Effector memory CD4-positive, alpha-beta T cell (primary cell): ENCODE data around the gene SMIM24.

Experiments
- DNase-seq, 3 donors: peaks; one replicate each; pipeline ENCODE4 v3.0.0-alpha.2; 2020
- H3K27ac ChIP-seq: 2 replicates; pipeline ENCODE4 v1.7.0; 2013; ENCODE audit warnings: mild to moderate bottlenecking, low read length, moderate library complexity; ENCODE audit not compliant: insufficient read depth, poor library complexity, severe bottlenecking
- H3K27me3 ChIP-seq: replicated peaks from 2 replicates; pipeline ENCODE4 v1.7.0; 2013; ENCODE audit warnings: mild to moderate bottlenecking, low read length; ENCODE audit not compliant: insufficient read depth, control insufficient read depth, poor library complexity, severe bottlenecking
- H3K36me3 ChIP-seq: 2 replicates; pipeline ENCODE4 v1.7.0; 2013; ENCODE audit warnings: mild to moderate bottlenecking, low read length, moderate library complexity; ENCODE audit not compliant: control insufficient read depth, insufficient read depth
- H3K4me1 ChIP-seq: 2 replicates; pipeline ENCODE4 v1.7.0; 2013; ENCODE audit warnings: low read length, mild to moderate bottlenecking; ENCODE audit not compliant: control insufficient read depth, insufficient read depth, poor library complexity, severe bottlenecking
- H3K4me3 ChIP-seq: 2 replicates; pipeline ENCODE4 v1.7.0; 2013; ENCODE audit warnings: low read length, low read depth, mild to moderate bottlenecking; ENCODE audit not compliant: insufficient read depth, poor library complexity, severe bottlenecking
- H3K9me3 ChIP-seq: 2 replicates; pipeline ENCODE4 v1.7.0; 2013; ENCODE audit warnings: mild to moderate bottlenecking, low read length, moderate library complexity; ENCODE audit not compliant: control insufficient read depth

SMIM24 gene

DNA sequence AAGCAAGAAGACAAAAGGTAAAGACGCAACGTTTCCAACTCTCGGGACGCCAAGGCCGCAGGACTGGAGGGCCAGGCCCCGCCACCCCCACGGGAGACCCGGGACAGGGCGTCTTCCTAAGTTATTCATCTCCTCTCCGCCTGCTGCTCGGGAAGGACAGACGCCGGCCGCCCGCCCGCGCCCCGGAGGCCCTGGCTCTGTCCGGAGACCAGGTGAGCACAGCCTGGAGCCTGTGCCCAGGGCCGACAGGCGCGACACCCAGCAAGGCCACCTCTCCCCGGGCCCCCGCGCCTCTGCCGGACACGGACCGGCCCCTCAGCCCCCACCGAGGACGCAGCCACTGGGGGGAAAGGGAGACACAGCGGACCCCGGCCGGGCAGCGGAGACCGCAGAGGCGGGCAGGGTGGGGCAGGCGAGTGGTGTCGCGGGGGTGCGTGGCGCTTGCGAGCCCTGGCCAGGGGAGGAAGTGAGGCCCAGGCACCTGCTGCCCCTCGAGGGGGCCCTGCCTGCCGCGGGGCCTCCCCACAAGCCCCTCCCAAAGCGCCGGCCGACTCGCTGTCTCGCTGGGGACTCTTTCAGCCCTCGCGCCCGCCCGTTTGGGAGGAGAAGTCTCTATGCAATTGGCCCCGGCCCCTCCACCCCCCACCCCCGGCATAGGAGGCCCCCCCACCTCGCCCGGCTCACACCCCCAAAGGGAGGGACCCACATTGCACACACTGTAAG lies 17.2 kb downstream of the SMIM24 start:
- no peak for DNase-seq
- no peaks in the 10 kb centered on the region for H3K9me3 ChIP-seq
- H3K4me3 ChIP-seq: no peak overlapping the region
- H3K4me1 ChIP-seq: no peaks in the 10 kb centered on the region
- H3K27me3 ChIP-seq: no peaks in the 10 kb centered on the region
- no peaks in the 10 kb centered on the region for H3K36me3 ChIP-seq
- no peak overlapping the region for H3K27ac ChIP-seq

- H3K9me3 ChIP-seq: no peaks in the 10 kb centered on the region
- no peak overlapping the region for H3K4me3 ChIP-seq
- DNase-seq: no peak
- peaks cover 5% of the 10 kb centered on the region for H3K36me3 ChIP-seq
- no peaks in the 10 kb centered on the region for H3K27me3 ChIP-seq
- no peaks in the 10 kb centered on the region for H3K4me1 ChIP-seq
- H3K27ac ChIP-seq: no peak overlapping the region
These were observed 20.3 kb downstream of the SMIM24 start for GRCh38 chr19:3459965-3460582.

GRCh38 chr19:3459089-3459881 lies 21.0 kb downstream of the SMIM24 start:
- Histone ChIP-seq H3K4me3 (no peak overlapping the region), H3K9me3 (no peaks in the 10 kb centered on the region), H3K27ac (no peak overlapping the region), H3K36me3 (peaks cover 13% of the 10 kb centered on the region), H3K27me3 (no peaks in the 10 kb centered on the region), H3K4me1 (no peaks in the 10 kb centered on the region)
- DNase-seq: no peak

DNA sequence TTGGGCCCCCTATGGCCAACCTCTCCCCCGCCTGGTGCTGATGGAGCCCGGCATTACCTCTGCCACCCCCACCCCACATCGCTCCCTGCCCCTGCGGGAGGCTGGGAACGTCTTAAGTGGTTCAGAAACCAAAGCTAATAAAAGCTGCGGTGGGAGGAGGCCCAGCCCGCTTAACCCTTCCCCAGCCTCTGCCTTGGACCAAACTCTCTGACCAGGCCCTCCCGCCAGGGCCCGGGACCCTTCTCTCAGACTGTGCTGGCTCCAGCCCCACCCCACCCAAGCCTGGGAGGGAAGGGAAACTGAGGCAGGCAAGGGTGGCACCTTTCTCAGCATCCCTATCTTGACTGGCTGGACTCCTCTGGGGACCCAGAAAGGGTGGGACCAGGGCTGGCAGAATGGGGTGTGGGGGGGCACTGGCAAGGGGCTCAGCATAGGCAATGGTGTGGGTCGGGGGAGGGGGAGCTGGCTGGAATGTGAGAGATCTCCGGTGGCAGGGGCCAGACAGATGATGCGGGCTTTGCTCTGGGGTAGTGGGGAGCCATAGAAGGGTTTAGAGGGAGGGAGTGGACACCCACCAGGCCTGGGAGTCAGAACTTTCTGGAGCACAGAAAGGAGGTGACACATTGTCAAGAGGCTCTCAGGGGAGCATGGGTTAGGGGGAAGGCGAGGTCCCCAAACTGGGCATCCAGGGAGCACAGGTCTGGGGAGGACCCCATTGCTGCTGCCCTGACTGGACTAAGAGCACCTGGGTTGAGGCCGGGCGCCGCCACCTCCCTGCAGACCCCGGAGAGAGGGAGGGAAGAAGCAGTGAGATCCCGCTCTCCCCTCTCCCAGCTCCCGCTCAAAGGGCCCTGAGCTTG lies 21.9 kb downstream of the SMIM24 start:
- no peak overlapping the region for H3K27ac ChIP-seq
- no peaks in the 10 kb centered on the region for H3K27me3 ChIP-seq
- H3K9me3 ChIP-seq: no peaks in the 10 kb centered on the region
- no peak overlapping the region for H3K4me3 ChIP-seq
- H3K4me1 ChIP-seq: no peaks in the 10 kb centered on the region
- H3K36me3 ChIP-seq: peaks cover 21% of the 10 kb centered on the region
- DNase-seq: no peak

DNA sequence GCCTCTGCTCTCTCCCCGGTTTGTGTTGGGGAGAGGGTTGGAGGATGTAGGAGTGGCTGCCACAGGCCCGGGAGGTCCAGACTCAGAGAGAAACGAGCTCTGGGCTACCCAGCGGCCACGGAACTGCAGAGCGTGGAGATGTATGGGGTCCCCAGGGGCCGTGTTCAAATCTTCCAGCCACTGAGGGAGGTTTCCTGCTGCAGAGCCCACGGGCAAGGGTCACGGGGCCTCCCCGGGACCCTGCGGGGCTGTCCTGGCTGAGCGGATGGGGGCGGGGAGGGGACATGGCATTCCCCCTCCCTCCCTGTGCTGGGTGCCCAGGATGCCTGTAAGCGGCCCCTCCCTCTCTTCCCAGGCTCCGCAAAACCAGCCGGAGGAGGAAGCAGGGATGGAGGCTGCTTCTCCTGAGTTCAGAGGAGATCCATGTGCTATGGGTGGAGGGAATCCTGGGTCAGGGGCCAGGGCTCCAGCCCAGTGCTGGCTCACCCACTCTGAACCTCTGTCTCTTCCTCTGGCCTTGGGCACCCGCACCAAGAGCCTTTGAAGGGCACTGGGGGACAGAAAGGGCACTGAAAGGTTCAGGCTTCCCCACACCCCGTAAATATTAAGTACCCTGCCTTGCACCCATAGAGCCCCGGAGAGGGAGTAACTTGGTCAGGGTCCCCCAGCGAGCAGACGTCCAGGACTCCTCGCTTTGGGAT lies 22.6 kb downstream of the SMIM24 start:
- Histone ChIP-seq H3K36me3 (peaks cover 29% of the 10 kb centered on the region), H3K9me3 (no peaks in the 10 kb centered on the region), H3K4me1 (no peaks in the 10 kb centered on the region), H3K27me3 (no peaks in the 10 kb centered on the region), H3K4me3 (no peak overlapping the region), H3K27ac (no peak overlapping the region)
- DNase-seq: no peak

- Histone ChIP-seq H3K27me3 (no peaks in the 10 kb centered on the region), H3K9me3 (no peaks in the 10 kb centered on the region), H3K27ac (no peak overlapping the region), H3K36me3 (peaks cover 35% of the 10 kb centered on the region), H3K4me3 (no peak overlapping the region), H3K4me1 (no peaks in the 10 kb centered on the region)
- DNase-seq: no peak
These were observed 23.3 kb downstream of the SMIM24 start for GRCh38 chr19:3456925-3457527.

DNA sequence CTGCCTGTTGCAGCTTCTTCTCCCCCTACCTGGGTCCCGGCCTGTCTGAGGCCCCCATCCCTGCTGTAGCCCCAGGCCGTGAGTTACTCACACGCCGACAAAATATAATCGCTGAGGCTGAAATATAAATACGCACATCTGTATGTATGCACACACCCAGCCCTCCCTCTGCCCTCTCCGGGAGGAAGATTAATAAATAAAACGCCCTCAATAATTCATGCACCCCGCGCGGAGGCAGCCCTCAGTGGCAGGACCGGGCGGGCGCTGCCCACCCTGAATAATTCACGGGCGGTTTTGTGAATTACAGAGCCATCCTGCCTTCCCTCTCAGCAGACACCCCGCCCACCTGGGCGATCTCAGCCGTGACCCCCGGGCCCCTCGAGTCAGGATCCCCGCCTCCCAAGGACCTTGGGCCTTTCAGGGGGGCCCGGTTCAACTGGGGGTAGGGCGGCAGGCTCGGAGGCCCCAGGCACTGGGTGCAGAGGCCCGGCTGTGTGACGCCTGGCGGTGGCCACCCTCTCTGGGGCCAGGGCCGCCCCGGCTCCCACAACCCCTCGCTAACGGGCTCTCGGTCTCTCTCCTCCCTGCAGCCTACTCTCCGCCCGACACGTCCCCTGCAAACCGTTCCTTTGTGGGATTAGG lies 24.2 kb downstream of the SMIM24 start:
- H3K36me3 ChIP-seq: peaks cover 37% of the 10 kb centered on the region

DNA sequence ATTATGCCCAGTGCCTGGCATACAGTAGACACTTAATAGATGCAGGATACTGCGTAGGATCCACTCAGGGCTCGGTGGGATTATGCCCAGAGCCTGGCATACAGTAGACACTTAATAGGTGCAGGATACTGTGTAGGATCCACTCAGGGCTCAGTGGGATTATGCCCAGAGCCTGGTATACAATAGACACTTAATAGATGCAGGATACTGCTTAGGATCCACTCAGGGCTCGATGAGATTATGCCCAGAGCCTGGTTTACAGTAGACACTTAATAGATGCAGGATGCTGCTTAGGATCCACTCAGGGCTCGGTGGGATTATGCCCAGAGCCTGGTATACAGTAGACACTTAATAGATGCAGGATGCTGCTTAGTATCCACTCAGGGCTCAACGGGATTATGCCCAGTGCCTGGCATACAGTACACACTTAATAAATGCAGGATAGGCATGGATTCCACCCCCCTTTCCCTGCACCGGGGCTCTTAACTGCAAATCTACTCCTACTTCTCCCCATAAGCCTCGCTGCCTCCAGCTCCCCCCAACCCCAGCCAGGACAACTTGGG lies 24.9 kb downstream of the SMIM24 start:
- peaks cover 40% of the 10 kb centered on the region for H3K36me3 ChIP-seq
- no peak overlapping the region for H3K4me3 ChIP-seq
- no peak for DNase-seq
- no peaks in the 10 kb centered on the region for H3K4me1 ChIP-seq
- no peak overlapping the region for H3K27ac ChIP-seq
- H3K9me3 ChIP-seq: no peaks in the 10 kb centered on the region
- no peaks in the 10 kb centered on the region for H3K27me3 ChIP-seq

More for the DNA sequence above, 24.2 kb downstream of the SMIM24 start:
- Histone ChIP-seq H3K4me3 (no peak overlapping the region), H3K4me1 (no peaks in the 10 kb centered on the region), H3K27ac (no peak overlapping the region), H3K9me3 (no peaks in the 10 kb centered on the region), H3K27me3 (no peaks in the 10 kb centered on the region)
- no peak for DNase-seq
